GM19328 (cell line): ENCODE measurements around the gene RPL11.
"Not testable (repeated sequence)": the region's sequence is repeated elsewhere in the genome, so short reads cannot be mapped to it uniquely, and the experiment has no call there.

Experiments used
- ATAC-seq: cut with Tn5 transposase; IDR thresholded peaks from one replicate; pipeline ENCODE4 v1.9.1; 2021; ENCODE audit warnings: mild to moderate bottlenecking, moderate library complexity; ENCODE audit not compliant: unreplicated experiment

RPL11 gene

GRCh38 chr1:23691499-23692307 is at the start of gene RPL11:
TSS of gene RPL11 (plus strand) at chr1:23691806. CDS start at chr1:23691824, 18 bp downstream.
- peak; percentile 93 for ATAC-seq

GRCh38 chr1:23643736-23644554 is 47.7 kb upstream of the RPL11 start:
- no peak for ATAC-seq

GRCh38 chr1:23644555-23644866 is 47.1 kb upstream of the RPL11 start:
- ATAC-seq = no peak

GRCh38 chr1:23645338-23645737 is 46.3 kb upstream of the RPL11 start:
- ATAC-seq = no peak

GRCh38 chr1:23646091-23646490 is 45.5 kb upstream of the RPL11 start:
- ATAC-seq = no peak

GRCh38 chr1:23646541-23646940 is 45.1 kb upstream of the RPL11 start:
- ATAC-seq = no peak

- no peak for ATAC-seq
Measured at GRCh38 chr1:23648576-23648975, 43.0 kb upstream of the RPL11 start.

GRCh38 chr1:23649157-23649556 is 42.4 kb upstream of the RPL11 start:
- ATAC-seq = not testable (repeated sequence)

GRCh38 chr1:23650344-23650990 is 41.1 kb upstream of the RPL11 start:
- ATAC-seq = no peak

- no peak for ATAC-seq
Measured at GRCh38 chr1:23651069-23651808, 40.4 kb upstream of the RPL11 start.

- ATAC-seq = no peak
Measured at GRCh38 chr1:23657659-23658275, 33.8 kb upstream of the RPL11 start.

- no peak for ATAC-seq
Measured at GRCh38 chr1:23660671-23661070, 30.9 kb upstream of the RPL11 start.

GRCh38 chr1:23661887-23662286 is 29.7 kb upstream of the RPL11 start:
- no peak for ATAC-seq

GRCh38 chr1:23664837-23665795 is 26.5 kb upstream of the RPL11 start:
- ATAC-seq = no peak

GRCh38 chr1:23667411-23667810 is 24.2 kb upstream of the RPL11 start:
- ATAC-seq = no peak

- ATAC-seq = no peak
Measured at GRCh38 chr1:23670709-23671108, 20.9 kb upstream of the RPL11 start.

GRCh38 chr1:23673086-23673813 is 18.4 kb upstream of the RPL11 start:
- ATAC-seq = no peak

GRCh38 chr1:23679815-23680214 is 11.8 kb upstream of the RPL11 start:
- no peak for ATAC-seq

- no peak for ATAC-seq
Measured at GRCh38 chr1:23682946-23683345, 8.7 kb upstream of the RPL11 start.
